Neural cell (in vitro differentiated cells): ENCODE data around the gene METTL14.

ENCODE experiments used
- CTCF ChIP-seq: fragments of 450-650 bp; IDR thresholded peaks from 2 replicates; pipeline ENCODE4 v1.5.1; 2014; ENCODE audit warnings: antibody characterized with exemption, mild to moderate bottlenecking, moderate library complexity; ENCODE audit not compliant: poor library complexity, severe bottlenecking
- POLR2AphosphoS5 ChIP-seq: IDR thresholded peaks from 2 replicates; pipeline ENCODE4 v1.6.1; 2012
- TAF1 ChIP-seq: IDR thresholded peaks from 2 replicates; pipeline ENCODE4 v1.6.1; 2012; ENCODE audit warnings: low read depth

- TF ChIP-seq CTCF, result no peak
- no peak for TF ChIP-seq POLR2AphosphoS5
- no peak for TF ChIP-seq TAF1
These were observed 25.9 kb downstream of the METTL14 start for GRCh38 chr4:118711052-118711451.
